Fibroblast of skin of left quadriceps (primary cell): ENCODE measurements around the gene KRTAP12-1.
"Not testable (repeated sequence)": the region's sequence is repeated elsewhere in the genome, so short reads cannot be mapped to it uniquely, and the experiment has no call there.

Source experiments
- DNase-seq, 2 experiments: peaks; one replicate each; pipeline ENCODE4 v3.0.0-alpha.2; 2013; ENCODE audit warnings: low read depth in 2 of 2

KRTAP12-1 gene

DNA sequence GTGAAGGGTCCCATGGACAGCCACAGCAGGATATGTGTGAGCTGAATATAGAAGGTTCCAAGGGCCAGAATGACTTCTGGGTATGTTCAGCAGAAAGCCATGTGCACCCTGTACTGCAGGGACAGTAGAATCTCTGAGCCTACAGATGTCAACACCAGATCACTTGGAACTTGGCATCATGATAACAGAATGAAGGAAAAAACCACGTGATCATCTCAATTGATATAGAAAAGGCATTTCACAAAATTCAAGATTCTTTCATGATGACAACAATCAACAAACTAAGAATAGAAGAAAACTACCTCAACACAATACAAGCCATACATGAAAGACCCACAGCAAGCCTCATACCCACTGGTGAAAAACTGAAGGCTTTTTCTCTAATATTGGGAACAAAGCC lies 14.4 kb downstream of the KRTAP12-1 start:
- no peak for DNase-seq

DNA sequence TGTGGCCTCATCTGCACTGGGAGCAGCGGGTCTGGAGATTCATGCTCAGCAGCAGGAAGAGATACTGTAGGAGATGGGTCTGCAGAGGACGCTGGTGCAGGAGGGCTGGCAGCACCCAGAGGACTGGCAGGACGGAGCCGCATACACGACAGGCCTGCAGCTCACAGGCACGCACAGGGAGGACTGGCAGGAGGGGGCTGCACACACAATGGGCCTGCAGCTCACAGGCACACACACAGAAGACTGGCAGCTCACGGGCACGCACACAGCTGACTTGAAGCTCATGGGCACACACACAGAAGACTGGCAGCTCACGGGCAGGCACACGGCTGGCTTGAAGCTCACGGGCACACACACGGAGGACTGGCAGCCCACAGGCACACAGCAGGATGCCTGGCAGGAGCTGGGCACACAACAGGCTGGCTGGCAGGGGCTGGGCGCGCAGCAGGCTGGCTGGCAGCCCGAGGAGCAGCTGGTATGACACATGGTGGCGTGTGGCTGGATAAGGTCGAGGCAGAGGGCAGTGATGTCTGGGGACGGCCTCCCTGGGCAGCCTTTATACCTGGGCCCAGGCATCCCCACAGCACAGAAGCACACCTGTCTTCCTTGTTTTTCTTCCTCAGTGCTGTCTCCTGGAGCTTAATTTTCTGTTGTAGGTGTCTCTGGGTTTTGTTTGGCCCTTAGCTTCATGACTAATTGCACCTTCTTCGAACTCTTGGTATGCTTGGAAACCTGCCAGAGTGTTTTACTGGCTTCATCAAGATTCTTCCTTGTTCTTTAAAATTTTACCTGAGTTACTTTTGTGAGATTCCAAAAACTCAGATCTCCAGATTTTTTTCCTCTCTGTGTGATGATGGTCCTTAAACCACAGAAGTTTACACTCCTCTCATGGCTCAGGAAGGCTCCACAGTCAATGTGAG lies 15.3 kb downstream of the KRTAP12-1 start, which contains the start of gene KRTAP12-2:
KRTAP12-2 (minus strand) TSS at position 527 of the 920 bp plus-strand sequence; CDS start at position 486, 41 bp downstream.
- no peak for DNase-seq

DNA sequence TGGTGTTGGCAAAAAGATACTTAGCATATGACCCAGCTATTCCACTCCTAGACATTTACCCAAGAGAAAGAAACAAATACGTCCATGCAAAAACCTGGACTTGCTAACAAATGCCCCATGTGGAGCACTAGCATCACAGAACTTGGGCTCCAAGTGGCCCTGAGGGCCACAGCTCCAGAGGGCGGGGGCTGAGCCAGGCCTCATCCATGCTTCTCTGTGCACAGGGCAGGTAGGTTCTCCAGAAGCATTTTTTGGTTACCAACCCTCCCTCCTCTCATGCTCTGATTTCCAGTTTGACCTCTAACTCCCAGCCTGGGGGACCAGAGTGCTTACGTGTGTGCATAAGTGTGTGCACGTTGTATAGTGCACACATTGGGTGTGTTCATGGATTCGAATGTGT lies 17.3 kb downstream of the KRTAP12-1 start:
- DNase-seq: no peak

- DNase-seq: not testable (repeated sequence)
Observed at GRCh38 chr21:44661567-44661966, 20.4 kb downstream of the KRTAP12-1 start.

DNA sequence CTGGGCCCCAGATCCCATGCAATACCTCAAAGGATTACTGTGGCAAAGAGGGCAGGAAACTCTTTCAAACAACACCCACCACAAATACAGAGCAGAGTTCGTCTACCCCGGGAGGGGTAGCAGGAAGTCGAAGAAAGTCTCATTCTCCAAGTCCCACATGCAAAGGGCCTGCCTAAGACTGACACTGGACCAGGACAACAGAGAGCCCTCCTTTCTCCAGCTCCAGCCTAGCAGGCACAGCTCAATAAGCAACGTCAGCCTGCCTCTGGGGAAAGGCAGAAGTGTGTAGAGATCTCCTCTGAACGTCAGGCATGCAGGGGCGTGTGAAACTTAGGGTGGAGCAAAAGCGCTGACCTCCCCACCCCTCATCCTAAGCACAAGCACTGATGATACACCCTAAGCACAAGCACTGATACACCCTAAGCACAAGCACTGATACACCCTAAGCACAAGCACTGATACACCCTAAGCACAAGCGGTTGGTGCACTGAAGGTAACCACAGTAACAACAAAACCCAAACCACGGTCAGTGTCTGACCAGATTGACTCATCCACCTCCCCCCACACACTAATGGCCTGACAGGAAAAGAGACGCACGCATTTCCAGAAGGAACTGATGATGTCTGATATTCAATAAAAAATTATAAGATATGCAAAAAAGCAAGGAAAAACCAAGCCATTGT lies 22.9 kb downstream of the KRTAP12-1 start:
- no peak for DNase-seq

DNA sequence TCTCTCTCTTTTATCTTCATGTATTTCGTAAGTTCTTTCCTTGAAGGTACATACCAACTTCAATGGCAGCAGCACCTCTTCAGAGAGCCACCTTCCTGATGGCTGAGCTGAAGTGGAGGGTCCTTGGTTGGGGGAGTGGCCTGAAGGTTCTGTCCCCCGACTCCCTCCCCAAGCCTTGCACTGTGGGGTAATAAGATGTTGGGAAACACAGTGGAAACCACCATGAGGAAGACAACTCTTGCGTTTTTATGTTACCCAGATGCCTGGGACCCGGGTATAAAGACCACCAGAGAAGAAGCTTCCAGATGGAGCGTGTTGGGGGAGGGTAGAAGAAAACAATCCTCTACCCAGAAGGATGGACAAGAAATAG lies 23.4 kb downstream of the KRTAP12-1 start:
- no peak for DNase-seq

DNA sequence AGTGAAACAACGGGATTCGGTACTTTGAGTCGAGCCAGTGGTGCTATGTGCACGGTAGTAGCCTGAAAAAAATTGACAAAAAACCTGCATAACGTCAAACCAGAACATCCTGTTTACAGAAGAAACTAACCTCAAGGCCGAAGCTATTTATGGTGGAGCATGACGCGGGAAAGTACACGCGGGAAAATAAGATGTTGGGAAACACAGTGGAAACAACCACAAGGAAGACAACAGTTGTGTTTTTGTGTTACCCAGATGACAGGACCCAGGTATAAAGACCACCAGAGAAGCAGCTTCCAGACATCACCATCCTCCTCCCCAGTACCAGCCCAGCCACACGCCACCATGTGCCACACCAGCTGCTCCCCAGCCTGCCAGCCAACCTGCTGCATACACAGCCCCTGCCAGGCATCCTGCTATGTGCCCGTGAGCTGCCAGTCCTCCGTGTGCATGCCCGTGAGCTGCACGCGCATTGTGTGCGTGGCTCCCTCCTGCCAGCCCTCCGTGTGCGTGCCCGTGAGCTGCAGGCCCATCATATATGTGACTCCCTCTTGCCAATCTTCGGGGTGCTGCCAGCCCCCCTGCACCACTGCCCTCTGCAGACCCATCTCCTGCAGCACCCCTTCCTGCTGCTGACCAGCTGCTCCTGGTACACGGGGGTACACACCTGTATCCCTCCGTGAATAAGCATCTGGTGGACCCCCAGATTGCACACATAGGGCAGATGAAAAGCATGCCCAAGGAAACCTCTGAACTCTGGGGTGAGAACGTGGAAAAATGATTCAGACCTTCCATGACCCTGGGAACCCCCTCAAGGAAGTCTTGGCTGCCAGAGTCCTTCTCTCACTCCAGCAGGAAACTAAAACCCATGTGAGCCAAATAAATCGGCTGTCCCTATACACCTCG lies 24.1 kb downstream of the KRTAP12-1 start, which contains the start of gene KRTAP12-3:
KRTAP12-3 (plus strand) TSS at position 298 of the 906 bp plus-strand sequence; CDS start at position 346, 48 bp downstream.
- no peak for DNase-seq

- DNase-seq: no peak
Observed at GRCh38 chr21:44656868-44657267, 25.1 kb downstream of the KRTAP12-1 start.

GRCh38 chr21:44654576-44655175 lies 27.3 kb downstream of the KRTAP12-1 start, which contains the start of gene KRTAP12-4:
KRTAP12-4 (minus strand) TSS chr21:44654659; CDS start chr21:44654614, 45 bp downstream.
- no peak for DNase-seq

DNA sequence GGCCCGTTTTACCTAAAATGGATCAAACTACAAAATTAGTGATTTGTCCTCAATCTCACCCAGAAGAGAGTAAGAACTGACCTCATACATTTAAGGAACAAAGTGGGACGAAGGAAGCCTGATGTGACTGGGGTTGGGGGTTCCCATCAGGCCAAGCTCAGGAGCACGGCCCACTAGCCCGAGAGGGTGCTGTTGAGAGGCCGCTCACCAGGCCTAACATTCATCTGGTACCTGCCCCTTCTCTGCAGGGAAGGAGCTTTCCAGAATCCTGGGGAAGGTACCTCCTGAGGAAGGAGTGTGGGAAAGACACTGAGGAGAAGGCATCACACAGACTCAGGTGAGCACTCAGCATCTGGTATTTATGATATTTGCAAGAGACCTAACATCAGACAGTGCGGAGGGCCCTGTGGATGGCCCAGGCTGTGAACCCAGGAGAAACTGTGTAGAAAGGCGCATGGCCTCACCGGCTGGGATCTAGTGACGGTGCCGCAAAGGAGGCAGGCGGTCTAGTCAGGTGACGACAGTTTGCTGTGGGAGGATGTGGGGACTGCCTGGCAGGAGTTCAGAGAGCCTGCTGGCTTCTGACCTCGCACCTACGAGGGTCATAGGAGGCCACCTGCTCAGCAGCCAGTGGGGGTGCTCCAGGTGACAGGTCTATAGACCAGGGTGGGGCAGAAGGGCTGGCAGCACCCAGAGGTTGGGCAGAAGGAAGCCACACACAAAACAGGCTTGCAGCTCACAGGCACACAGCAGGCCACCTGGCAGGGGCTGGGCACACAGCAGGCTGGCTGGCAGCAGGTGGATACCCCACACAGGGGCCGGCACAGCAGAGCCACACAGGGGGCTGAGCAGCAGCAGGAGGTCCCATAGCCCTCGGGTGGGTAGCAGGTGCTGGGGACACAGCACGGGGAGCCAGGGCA lies 28.0 kb downstream of the KRTAP12-1 start:
- no peak for DNase-seq

- DNase-seq: no peak
Observed at GRCh38 chr21:44653123-44653522, 28.8 kb downstream of the KRTAP12-1 start.

DNA sequence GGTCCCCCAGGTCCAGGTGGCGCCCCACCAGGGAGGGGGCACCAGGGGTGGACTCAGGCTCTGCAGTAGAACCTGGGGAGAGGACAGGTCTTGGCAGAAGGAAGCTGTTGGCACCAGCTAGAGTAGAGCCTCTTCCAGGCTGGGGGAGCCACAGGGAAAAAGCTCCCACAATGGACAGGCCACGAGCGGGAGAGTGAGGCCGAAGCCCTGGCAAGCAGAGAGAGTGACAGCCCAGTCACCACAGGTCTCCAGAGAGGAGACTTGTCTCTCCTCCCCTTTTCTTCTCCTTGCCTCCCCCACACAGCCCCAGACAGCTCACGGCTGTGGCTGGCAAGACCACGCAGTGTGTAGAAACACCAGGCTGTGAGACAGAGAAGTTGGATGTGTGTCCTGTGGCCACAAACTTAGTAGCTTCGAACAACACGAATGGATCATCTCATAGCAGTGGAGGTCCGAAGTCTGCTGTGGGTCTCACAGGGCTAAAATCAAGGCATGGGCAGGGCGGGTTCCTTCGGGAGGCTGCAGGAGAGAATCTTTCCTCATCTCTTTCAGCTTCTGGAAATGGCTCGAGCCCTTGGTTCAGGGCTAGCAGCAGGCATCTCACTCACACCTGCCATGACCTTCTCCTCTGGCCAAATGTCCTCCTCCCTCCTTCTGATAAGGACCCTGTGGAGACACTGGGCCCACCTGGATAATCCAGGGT lies 30.8 kb downstream of the KRTAP12-1 start:
- DNase-seq: no peak

DNA sequence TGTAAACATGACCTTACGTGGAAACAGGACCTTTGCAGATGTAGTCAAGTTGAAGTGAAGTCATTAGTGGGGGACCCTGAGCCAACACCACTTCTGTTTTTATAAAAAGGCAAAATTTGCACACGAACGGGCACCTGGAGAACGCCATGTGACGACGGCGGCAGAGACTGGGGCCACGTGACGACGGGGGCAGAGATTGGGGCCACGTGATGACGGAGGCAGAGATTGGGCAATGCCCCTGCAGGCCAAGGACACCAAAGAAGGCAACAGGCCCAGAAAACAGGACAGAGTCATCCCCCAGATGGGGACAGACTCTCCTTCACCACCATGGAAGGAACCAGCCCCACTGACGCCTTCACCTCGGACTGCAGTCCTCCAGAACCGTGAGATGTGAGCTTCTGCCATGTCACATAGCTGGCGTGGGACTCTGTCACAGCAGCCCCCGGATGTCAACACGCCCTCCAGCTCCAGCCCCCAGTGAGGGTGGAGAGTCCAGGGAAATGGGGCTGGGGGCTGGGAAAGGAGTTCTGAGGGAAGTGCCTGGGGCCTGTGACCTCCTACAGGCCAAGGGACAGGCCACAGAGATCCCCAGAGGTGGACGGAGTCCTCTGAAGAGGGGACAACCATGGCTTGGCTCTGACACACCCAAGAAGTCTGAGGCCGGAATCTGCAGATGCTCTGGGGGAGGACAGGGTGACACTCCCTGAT lies 31.5 kb downstream of the KRTAP12-1 start:
- DNase-seq: no peak

- no peak for DNase-seq
Observed at GRCh38 chr21:44649521-44650100, 32.4 kb downstream of the KRTAP12-1 start.

DNA sequence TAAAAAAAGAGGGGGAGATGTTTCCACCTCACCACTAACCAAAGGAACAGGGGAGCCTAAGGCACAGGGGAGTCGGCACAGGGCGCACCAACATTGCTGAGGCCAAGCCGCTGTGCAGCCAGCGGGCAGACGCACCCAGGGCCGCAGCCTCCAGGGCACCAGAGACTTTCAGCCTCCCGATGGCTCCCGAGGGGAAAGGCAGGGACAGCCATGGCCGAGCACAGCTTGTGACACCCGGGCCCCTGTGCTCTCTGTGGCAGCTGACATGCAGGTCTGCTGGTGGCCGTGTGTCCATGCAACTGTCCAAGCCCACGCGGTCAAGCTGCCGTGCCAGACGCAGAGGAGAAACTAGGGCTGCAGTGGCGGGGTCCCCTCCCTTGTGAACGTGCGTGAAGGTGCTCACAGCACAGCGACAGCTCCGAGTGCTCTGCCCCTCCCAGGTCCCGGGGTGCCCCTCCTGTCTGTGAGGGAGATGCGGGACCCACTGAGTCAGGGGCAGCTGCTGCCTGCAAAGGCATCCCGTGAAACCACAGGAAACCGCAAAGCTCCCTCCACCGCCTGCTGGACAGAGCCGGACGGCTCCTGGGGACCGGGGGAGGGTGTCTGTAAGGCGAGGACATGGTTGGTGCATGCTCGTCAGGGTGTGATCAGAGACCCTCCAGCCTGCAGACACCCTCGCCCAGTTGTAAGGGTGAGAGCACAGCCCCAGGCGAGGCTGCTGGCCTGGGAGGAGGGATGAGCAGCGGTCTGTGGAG lies 33.2 kb downstream of the KRTAP12-1 start:
- DNase-seq: no peak

- DNase-seq: no peak
Observed at GRCh38 chr21:44647222-44647552, 34.8 kb downstream of the KRTAP12-1 start.

- DNase-seq: not testable (repeated sequence)
Observed at GRCh38 chr21:44646366-44647221, 35.4 kb downstream of the KRTAP12-1 start, which contains the start of gene KRTAP10-11. KRTAP10-11 (plus strand) TSS chr21:44646414; CDS start chr21:44646459, 45 bp downstream.
